GM23338 (cell line): ENCODE measurements around the gene TEX14. TPM values are rescaled to one million over a fixed set of nuclear protein-coding genes. Genes with fewer than 3 reads are reported as not detected.
A peak's percentile ranks its signal among the peaks of the same experiment; 100 is the strongest.

ENCODE experiments used
- ATAC-seq: fragments of 200-7000 bp; cut with Tn5 transposase; 3 replicates; pipeline ENCODE4 v1.9.1; 2020
- DNase-seq: peaks from one replicate; pipeline ENCODE4 v3.0.0-alpha.2; 2015; ENCODE audit warnings: low spot score
- H2AFZ ChIP-seq: fragments of 200-600 bp; sonication (generic); 2 replicates; pipeline ENCODE4 v1.8.0; 2016; ENCODE audit warnings: antibody characterized with exemption, mild to moderate bottlenecking, moderate library complexity
- H3F3A ChIP-seq: fragments of 200-600 bp; sonication (generic); replicated peaks from 2 replicates; pipeline ENCODE4 v1.8.0; 2017; ENCODE audit warnings: antibody characterized with exemption, mixed run types, low read depth
- H3K27ac ChIP-seq: fragments of 200-600 bp; sonication (generic); 2 replicates; pipeline ENCODE4 v1.6.1; 2016; ENCODE audit warnings: low read depth
- H3K27me3 ChIP-seq: fragments of 200-600 bp; sonication (generic); 2 replicates; pipeline ENCODE4 v1.8.0; 2016; ENCODE audit warnings: mild to moderate bottlenecking, mixed run types, moderate library complexity; ENCODE audit not compliant: insufficient read depth
- H3K36me3 ChIP-seq: fragments of 200-600 bp; sonication (generic); 2 replicates; pipeline ENCODE4 v1.8.0; 2016; ENCODE audit warnings: mild to moderate bottlenecking; ENCODE audit not compliant: insufficient read depth
- H3K4me1 ChIP-seq: fragments of 200-600 bp; sonication (generic); 2 replicates; pipeline ENCODE4 v1.8.0; 2016; ENCODE audit warnings: mild to moderate bottlenecking, moderate library complexity; ENCODE audit not compliant: insufficient read depth
- H3K4me2 ChIP-seq: fragments of 200-600 bp; sonication (generic); 2 replicates; pipeline ENCODE4 v1.7.1; 2017; ENCODE audit warnings: mixed run types
- H3K4me3 ChIP-seq: fragments of 200-600 bp; sonication (generic); 2 replicates; pipeline ENCODE4 v1.6.1; 2016; ENCODE audit warnings: mixed run types
- H3K79me2 ChIP-seq: fragments of 200-600 bp; sonication (generic); replicated peaks from 2 replicates; pipeline ENCODE4 v1.8.0; 2017; ENCODE audit warnings: mild to moderate bottlenecking; ENCODE audit not compliant: insufficient read depth
- H3K9me2 ChIP-seq: fragments of 200-600 bp; sonication (generic); 2 replicates; pipeline ENCODE4 v1.8.0; 2017; ENCODE audit not compliant: insufficient read depth
- H4K20me1 ChIP-seq: fragments of 200-600 bp; sonication (generic); replicated peaks from 2 replicates; pipeline ENCODE4 v1.8.0; 2017; ENCODE audit warnings: mild to moderate bottlenecking; ENCODE audit not compliant: insufficient read depth
- H3K27ac Mint-ChIP-seq: 2 replicates; pipeline ENCODE4 v1.8.0; 2020; ENCODE audit warnings: inconsistent platforms, mild to moderate bottlenecking, moderate library complexity, mixed read lengths
- H3K27me3 Mint-ChIP-seq: 3 replicates; pipeline ENCODE4 v1.8.0; 2022; ENCODE audit warnings: low read depth, mild to moderate bottlenecking, moderate library complexity, mixed read lengths, inconsistent platforms; ENCODE audit not compliant: insufficient read depth, poor library complexity
- H3K36me3 Mint-ChIP-seq: 3 replicates; pipeline ENCODE4 v1.8.0; 2021; ENCODE audit warnings: low read depth, mild to moderate bottlenecking, inconsistent platforms, moderate library complexity, mixed read lengths
- H3K4me1 Mint-ChIP-seq: 3 replicates; pipeline ENCODE4 v1.8.0; 2020; ENCODE audit warnings: mild to moderate bottlenecking, inconsistent platforms, mixed read lengths
- H3K4me3 Mint-ChIP-seq: 3 replicates; pipeline ENCODE4 v1.8.0; 2021; ENCODE audit warnings: moderate library complexity, mild to moderate bottlenecking, inconsistent platforms, mixed read lengths
- H3K9me3 Mint-ChIP-seq: 3 replicates; pipeline ENCODE4 v1.8.0; 2020; ENCODE audit warnings: moderate library complexity, mild to moderate bottlenecking, inconsistent platforms, mixed read lengths
- CREB1 ChIP-seq: fragments of 250-450 bp; sonication (Bioruptor Pico); IDR thresholded peaks from 2 replicates; pipeline ENCODE4 v1.5.0; 2020; ENCODE audit warnings: low read depth, mild to moderate bottlenecking, moderate library complexity
- EZH2 ChIP-seq: fragments of 200-600 bp; sonication (generic); IDR thresholded peaks from one replicate; pipeline ENCODE4 v1.8.0; 2017; ENCODE audit warnings: antibody characterized with exemption, mild to moderate bottlenecking, low read depth; ENCODE audit not compliant: unreplicated experiment
- EZH2phosphoT487 ChIP-seq: fragments of 200-600 bp; sonication (generic); IDR thresholded peaks from one replicate; pipeline ENCODE4 v1.8.1; 2018; ENCODE audit warnings: antibody characterized with exemption; ENCODE audit not compliant: unreplicated experiment
- JUNB ChIP-seq: IDR thresholded peaks from one replicate; pipeline ENCODE4 v1.6.1; 2016; ENCODE audit warnings: antibody characterized with exemption; ENCODE audit not compliant: unreplicated experiment
- NANOG ChIP-seq: IDR thresholded peaks from 2 replicates; pipeline ENCODE4 v1.6.1; 2016; ENCODE audit warnings: antibody characterized with exemption, borderline replicate concordance
- POLR2AphosphoS5 ChIP-seq: IDR thresholded peaks from 2 replicates; pipeline ENCODE4 v1.6.1; 2016; ENCODE audit warnings: antibody characterized with exemption, low read depth
- STAT1 ChIP-seq: IDR thresholded peaks from one replicate; pipeline ENCODE4 v1.6.1; 2016; ENCODE audit warnings: antibody characterized with exemption; ENCODE audit not compliant: unreplicated experiment
- ZNF114 ChIP-seq: fragments of 250-450 bp; sonication (Bioruptor Pico); IDR thresholded peaks from 2 replicates; pipeline ENCODE4 v1.5.0; 2020; ENCODE audit warnings: mild to moderate bottlenecking, moderate library complexity
- ZNF331 ChIP-seq: fragments of 250-450 bp; sonication (Bioruptor Pico); IDR thresholded peaks from 2 replicates; pipeline ENCODE4 v1.5.0; 2020; ENCODE audit warnings: low read depth, mild to moderate bottlenecking, moderate library complexity
- polyA plus RNA-seq: library from polyadenylated mRNA; unstranded; fragments of >200 nt; fragmentation: Nextera tagmentation; extraction: Ambion mirVana; gene quantifications from 2 replicates; pipeline ENCODE4 v1.2.1, GENCODE V29; 2016
- total RNA-seq: library from RNA; depleted of rRNA; stranded (reverse); fragments of >200 nt; shearing (Covaris generic); gene quantifications from 2 replicates; pipeline ENCODE4 v1.2.3, GENCODE V29; 2014
- TF ChIP-seq, protein P1 (sequence below): fragments of 250-450 bp; sonication (Bioruptor Pico); IDR thresholded peaks from 2 replicates; pipeline ENCODE4 v1.5.0; 2020; ENCODE audit warnings: mild to moderate bottlenecking, moderate library complexity
- TF ChIP-seq, protein P2 (sequence below): IDR thresholded peaks from one replicate; pipeline ENCODE4 v1.6.1; 2018; ENCODE audit warnings: antibody characterized with exemption; ENCODE audit not compliant: unreplicated experiment
- TF ChIP-seq, protein P3 (sequence below), 2 experiments: fragments of 200-600 bp in 1 of 2; sonication (generic) in 1 of 2; conservative IDR thresholded peaks; 2 replicates each; pipeline versions ENCODE4 v1.5.1 to v1.6.1; 2016 to 2017; ENCODE audit warnings: antibody characterized with exemption in 2 of 2, low read depth in 2 of 2, mild to moderate bottlenecking in 2 of 2, moderate library complexity in 1 of 2
- TF ChIP-seq, protein P4 (sequence below): IDR thresholded peaks from 2 replicates; pipeline ENCODE4 v1.6.1; 2016; ENCODE audit warnings: antibody characterized with exemption

TEX14 gene
- total and polyA plus RNA-seq, 2 experiments from 2014 or later, result 0.80 to 2.6 TPM

DNA sequence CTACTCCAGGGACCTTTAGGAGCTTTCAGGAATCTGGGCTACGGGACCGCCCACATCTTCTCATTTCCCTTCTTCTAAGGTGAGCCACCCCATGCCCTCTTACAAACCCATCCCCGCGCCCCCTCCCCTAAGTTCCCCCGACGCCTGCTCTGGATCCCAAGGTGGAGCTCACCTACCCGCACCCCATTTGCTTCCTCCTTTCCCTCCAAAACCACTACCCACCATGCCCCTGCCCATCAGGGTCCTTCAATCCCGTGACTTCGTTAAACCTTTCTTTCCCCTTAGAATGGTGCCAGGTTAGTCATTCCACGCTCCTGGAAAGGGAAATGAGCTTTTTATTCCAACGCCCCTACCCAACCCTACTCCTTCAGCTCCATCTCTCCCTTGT lies 177.1 kb downstream of the TEX14 start:
- no peaks in the 10 kb centered on the region; the same call in 1 of the 2 replicates for H4K20me1 ChIP-seq
- H3K4me2 ChIP-seq, result peak overlapping the region; percentile 82
- peak overlapping the region; percentile 92 for H3K27ac ChIP-seq
- 0 out of 2 replicates have a peak, but pooled peaks cover under 1% of the 10 kb centered on the region for H3K9me2 ChIP-seq
- H3K36me3 ChIP-seq, result peaks cover 24% of the 10 kb centered on the region
- peak overlapping the region; percentile 81 for H3K27ac Mint-ChIP-seq
- H3K27me3 Mint-ChIP-seq, result peaks cover 19% of the 10 kb centered on the region
- H3K36me3 Mint-ChIP-seq, result peaks cover 32% of the 10 kb centered on the region
- peaks cover 34% of the 10 kb centered on the region for H3K79me2 ChIP-seq
- TF ChIP-seq STAT1 (no peak), EZH2 (no peak), ZNF114 (CRISPR knock-in tag) (no peak), NANOG (no peak), POLR2AphosphoS5 (no peak), CREB1 (CRISPR knock-in tag) (no peak), ZNF331 (CRISPR knock-in tag) (no peak), EZH2phosphoT487 (no peak), JUNB (no peak)
- TF ChIP-seq, protein P1, sequence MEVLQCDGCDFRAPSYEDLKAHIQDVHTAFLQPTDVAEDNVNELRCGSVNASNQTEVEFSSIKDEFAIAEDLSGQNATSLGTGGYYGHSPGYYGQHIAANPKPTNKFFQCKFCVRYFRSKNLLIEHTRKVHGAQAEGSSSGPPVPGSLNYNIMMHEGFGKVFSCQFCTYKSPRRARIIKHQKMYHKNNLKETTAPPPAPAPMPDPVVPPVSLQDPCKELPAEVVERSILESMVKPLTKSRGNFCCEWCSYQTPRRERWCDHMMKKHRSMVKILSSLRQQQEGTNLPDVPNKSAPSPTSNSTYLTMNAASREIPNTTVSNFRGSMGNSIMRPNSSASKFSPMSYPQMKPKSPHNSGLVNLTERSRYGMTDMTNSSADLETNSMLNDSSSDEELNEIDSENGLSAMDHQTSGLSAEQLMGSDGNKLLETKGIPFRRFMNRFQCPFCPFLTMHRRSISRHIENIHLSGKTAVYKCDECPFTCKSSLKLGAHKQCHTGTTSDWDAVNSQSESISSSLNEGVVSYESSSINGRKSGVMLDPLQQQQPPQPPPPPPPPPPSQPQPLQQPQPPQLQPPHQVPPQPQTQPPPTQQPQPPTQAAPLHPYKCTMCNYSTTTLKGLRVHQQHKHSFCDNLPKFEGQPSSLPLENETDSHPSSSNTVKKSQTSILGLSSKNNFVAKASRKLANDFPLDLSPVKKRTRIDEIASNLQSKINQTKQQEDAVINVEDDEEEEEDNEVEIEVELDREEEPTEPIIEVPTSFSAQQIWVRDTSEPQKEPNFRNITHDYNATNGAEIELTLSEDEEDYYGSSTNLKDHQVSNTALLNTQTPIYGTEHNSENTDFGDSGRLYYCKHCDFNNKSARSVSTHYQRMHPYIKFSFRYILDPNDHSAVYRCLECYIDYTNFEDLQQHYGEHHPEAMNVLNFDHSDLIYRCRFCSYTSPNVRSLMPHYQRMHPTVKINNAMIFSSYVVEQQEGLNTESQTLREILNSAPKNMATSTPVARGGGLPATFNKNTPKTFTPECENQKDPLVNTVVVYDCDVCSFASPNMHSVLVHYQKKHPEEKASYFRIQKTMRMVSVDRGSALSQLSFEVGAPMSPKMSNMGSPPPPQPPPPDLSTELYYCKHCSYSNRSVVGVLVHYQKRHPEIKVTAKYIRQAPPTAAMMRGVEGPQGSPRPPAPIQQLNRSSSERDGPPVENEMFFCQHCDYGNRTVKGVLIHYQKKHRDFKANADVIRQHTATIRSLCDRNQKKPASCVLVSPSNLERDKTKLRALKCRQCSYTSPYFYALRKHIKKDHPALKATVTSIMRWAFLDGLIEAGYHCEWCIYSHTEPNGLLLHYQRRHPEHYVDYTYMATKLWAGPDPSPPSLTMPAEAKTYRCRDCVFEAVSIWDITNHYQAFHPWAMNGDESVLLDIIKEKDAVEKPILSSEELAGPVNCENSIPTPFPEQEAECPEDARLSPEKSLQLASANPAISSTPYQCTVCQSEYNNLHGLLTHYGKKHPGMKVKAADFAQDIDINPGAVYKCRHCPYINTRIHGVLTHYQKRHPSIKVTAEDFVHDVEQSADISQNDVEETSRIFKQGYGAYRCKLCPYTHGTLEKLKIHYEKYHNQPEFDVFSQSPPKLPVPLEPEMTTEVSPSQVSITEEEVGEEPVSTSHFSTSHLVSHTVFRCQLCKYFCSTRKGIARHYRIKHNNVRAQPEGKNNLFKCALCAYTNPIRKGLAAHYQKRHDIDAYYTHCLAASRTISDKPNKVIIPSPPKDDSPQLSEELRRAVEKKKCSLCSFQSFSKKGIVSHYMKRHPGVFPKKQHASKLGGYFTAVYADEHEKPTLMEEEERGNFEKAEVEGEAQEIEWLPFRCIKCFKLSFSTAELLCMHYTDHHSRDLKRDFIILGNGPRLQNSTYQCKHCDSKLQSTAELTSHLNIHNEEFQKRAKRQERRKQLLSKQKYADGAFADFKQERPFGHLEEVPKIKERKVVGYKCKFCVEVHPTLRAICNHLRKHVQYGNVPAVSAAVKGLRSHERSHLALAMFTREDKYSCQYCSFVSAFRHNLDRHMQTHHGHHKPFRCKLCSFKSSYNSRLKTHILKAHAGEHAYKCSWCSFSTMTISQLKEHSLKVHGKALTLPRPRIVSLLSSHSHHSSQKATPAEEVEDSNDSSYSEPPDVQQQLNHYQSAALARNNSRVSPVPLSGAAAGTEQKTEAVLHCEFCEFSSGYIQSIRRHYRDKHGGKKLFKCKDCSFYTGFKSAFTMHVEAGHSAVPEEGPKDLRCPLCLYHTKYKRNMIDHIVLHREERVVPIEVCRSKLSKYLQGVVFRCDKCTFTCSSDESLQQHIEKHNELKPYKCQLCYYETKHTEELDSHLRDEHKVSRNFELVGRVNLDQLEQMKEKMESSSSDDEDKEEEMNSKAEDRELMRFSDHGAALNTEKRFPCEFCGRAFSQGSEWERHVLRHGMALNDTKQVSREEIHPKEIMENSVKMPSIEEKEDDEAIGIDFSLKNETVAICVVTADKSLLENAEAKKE (CRISPR knock-in tag), result no peak
- TF ChIP-seq, protein P2, sequence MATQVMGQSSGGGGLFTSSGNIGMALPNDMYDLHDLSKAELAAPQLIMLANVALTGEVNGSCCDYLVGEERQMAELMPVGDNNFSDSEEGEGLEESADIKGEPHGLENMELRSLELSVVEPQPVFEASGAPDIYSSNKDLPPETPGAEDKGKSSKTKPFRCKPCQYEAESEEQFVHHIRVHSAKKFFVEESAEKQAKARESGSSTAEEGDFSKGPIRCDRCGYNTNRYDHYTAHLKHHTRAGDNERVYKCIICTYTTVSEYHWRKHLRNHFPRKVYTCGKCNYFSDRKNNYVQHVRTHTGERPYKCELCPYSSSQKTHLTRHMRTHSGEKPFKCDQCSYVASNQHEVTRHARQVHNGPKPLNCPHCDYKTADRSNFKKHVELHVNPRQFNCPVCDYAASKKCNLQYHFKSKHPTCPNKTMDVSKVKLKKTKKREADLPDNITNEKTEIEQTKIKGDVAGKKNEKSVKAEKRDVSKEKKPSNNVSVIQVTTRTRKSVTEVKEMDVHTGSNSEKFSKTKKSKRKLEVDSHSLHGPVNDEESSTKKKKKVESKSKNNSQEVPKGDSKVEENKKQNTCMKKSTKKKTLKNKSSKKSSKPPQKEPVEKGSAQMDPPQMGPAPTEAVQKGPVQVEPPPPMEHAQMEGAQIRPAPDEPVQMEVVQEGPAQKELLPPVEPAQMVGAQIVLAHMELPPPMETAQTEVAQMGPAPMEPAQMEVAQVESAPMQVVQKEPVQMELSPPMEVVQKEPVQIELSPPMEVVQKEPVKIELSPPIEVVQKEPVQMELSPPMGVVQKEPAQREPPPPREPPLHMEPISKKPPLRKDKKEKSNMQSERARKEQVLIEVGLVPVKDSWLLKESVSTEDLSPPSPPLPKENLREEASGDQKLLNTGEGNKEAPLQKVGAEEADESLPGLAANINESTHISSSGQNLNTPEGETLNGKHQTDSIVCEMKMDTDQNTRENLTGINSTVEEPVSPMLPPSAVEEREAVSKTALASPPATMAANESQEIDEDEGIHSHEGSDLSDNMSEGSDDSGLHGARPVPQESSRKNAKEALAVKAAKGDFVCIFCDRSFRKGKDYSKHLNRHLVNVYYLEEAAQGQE, result no peak
- TF ChIP-seq, protein P3, sequence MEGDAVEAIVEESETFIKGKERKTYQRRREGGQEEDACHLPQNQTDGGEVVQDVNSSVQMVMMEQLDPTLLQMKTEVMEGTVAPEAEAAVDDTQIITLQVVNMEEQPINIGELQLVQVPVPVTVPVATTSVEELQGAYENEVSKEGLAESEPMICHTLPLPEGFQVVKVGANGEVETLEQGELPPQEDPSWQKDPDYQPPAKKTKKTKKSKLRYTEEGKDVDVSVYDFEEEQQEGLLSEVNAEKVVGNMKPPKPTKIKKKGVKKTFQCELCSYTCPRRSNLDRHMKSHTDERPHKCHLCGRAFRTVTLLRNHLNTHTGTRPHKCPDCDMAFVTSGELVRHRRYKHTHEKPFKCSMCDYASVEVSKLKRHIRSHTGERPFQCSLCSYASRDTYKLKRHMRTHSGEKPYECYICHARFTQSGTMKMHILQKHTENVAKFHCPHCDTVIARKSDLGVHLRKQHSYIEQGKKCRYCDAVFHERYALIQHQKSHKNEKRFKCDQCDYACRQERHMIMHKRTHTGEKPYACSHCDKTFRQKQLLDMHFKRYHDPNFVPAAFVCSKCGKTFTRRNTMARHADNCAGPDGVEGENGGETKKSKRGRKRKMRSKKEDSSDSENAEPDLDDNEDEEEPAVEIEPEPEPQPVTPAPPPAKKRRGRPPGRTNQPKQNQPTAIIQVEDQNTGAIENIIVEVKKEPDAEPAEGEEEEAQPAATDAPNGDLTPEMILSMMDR (conservative IDR thresholded peaks at IDR 0.05; ENCODE audit: low read depth in 2 of 2), result no peak
- TF ChIP-seq, protein P4, sequence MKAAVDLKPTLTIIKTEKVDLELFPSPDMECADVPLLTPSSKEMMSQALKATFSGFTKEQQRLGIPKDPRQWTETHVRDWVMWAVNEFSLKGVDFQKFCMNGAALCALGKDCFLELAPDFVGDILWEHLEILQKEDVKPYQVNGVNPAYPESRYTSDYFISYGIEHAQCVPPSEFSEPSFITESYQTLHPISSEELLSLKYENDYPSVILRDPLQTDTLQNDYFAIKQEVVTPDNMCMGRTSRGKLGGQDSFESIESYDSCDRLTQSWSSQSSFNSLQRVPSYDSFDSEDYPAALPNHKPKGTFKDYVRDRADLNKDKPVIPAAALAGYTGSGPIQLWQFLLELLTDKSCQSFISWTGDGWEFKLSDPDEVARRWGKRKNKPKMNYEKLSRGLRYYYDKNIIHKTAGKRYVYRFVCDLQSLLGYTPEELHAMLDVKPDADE, result no peak
- DNase-seq (no peak), ATAC-seq (no peak)
- H2AFZ ChIP-seq, result peak overlapping the region; percentile 66; the same call in 1 of the 2 replicates
- peaks cover 24% of the 10 kb centered on the region for H3K4me1 ChIP-seq
- H3K9me3 Mint-ChIP-seq, result no peaks in the 10 kb centered on the region; the same call in 2 of the 3 replicates
- peak overlapping the region; percentile 95 for H3K4me3 ChIP-seq
- H3F3A ChIP-seq, result peaks cover 8% of the 10 kb centered on the region; the same call in 1 of the 2 replicates
- H3K4me1 Mint-ChIP-seq, result peaks cover 30% of the 10 kb centered on the region
- peak overlapping the region; percentile 93 for H3K4me3 Mint-ChIP-seq
- no peaks in the 10 kb centered on the region for H3K27me3 ChIP-seq
